ENCODE measurements around the gene COPA.

The COPA gene

DNA sequence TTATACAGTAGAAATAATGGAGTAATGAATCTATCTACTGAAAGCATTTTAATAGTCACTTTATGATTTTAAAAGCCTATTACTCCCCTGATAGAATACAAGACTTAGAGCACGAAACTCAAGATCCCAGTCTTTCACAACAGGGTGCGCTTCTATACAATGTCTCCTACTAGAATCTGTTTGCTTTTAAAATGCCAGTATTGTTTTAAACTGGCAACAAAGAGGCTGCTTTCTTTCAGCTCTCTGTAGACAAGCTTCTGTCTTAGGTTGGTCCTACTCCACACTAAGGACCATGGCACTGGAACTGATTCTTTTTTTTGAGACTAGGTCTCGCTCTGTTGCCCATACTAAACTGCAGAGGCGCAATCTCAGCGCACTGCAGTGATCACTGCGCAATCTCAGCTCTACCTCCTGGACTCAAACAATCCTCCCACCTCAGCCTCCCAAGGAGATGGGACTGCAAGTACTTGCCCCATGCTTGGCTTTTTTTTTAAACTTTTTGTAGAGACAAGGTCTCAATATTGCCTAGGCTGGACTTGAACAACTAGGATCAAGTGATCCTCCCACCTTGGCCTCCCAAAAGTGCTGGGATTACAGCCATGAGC lies 85.5 kb downstream of the COPA start:
- no peak overlapping the region for H3K4me3 ChIP-seq (ENCODE audit: low read length)
- TF ChIP-seq, protein P1, sequence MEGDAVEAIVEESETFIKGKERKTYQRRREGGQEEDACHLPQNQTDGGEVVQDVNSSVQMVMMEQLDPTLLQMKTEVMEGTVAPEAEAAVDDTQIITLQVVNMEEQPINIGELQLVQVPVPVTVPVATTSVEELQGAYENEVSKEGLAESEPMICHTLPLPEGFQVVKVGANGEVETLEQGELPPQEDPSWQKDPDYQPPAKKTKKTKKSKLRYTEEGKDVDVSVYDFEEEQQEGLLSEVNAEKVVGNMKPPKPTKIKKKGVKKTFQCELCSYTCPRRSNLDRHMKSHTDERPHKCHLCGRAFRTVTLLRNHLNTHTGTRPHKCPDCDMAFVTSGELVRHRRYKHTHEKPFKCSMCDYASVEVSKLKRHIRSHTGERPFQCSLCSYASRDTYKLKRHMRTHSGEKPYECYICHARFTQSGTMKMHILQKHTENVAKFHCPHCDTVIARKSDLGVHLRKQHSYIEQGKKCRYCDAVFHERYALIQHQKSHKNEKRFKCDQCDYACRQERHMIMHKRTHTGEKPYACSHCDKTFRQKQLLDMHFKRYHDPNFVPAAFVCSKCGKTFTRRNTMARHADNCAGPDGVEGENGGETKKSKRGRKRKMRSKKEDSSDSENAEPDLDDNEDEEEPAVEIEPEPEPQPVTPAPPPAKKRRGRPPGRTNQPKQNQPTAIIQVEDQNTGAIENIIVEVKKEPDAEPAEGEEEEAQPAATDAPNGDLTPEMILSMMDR (conservative IDR thresholded peaks at IDR 0.05; ENCODE audit: low read depth, low read length): no peak
- no peak for DNase-seq (ENCODE audit: low read depth)

DNA sequence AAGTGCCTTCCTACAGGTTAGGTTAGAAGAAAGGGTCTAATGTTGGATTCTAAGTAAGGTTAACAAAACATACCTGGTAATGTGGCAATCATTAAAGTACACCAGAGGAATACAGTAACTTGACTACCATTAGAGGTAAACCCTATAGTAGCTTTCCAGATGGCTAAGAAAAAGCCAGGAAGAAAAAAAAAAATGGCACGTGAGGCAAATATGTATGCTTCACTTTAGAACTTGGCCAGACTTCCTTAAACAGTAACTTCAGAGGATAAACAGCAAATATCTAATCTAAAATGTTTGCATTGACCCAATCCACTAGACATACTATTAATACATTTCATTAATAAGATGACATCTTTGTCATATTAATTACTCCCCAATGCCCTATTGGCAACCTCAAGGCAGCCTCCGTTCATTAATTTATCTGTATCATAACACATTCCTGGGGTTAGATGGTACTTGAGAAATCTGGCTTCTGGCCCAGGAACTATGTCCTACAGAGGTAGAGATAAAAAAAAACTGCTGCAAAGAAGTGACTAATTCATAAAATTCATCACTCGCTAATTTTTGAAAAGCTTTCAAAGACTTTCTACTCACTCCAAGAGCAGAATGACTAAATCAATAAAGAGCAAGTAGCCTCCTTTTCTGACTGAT lies 86.5 kb downstream of the COPA start:
- TF ChIP-seq, protein P1 (conservative IDR thresholded peaks at IDR 0.05; ENCODE audit: low read depth, low read length): no peak
- no peak for DNase-seq (ENCODE audit: low read depth)
- H3K4me3 ChIP-seq (ENCODE audit: low read length): no peak overlapping the region

DNA sequence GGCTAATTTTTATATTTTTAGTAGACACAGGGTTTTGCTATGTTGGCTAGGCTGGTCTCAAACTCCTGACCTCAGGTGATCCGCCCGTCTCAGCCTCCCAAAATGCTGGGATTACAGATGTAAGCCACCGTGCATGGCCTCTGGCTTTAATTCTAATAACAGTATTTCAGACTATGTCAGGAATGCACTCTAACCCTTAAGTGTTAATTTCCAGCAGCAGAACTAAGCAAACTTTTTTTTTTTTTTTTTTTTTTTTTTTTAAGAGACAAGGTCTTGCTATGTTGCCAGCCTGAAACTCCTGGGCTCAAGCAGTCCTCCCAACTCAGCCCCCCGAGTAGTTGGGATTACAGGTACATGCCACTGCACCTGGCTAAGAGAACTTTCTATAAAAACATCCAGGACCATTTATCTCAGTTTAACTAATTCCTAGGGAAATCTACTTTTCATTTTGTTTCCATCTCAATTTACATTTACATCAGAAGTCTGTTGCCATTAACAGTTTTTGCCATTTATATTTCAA lies 87.2 kb downstream of the COPA start:
- no peak overlapping the region for H3K4me3 ChIP-seq (ENCODE audit: low read length)
- TF ChIP-seq, protein P1 (conservative IDR thresholded peaks at IDR 0.05; ENCODE audit: low read depth, low read length): no peak
- no peak for DNase-seq (ENCODE audit: low read depth)

DNA sequence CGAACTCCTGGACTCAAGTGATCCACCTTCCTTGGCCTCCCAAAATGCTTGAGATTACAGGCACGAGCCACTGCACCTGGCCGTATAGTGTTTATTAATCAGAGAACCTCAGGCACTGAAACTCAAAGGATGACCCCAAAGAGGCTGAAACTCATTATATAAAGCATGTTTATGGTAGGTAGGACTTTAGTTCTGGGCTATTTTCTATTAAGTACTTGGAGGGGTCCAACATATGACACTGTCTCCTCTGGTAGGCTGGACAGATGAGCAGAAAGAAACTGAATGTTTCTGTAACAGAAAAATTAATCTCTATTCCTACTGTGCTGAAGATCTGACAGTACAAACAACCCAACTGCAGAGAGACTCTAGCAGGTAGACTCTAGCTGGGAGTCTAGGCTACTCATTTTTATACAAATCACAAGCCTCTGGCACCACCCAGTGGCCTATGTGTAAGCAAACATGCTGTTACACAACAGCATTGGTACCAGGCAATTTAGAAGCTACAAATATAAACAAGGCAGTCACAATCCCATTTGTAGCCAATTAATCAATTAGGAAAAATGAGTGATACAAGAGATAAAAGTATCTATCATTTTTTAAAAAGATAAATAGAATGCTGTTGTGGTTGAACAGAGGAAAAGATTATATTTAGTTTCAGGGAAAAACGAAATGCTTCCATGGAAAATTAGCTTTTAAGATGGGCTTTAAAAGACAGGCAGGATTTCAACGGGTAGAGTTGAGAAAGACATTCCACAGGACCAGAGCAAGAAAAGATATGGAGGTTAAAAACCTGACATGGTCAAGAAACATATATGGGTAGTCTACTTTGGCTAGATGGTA lies 91.1 kb downstream of the COPA start:
- TF ChIP-seq, protein P1 (conservative IDR thresholded peaks at IDR 0.05; ENCODE audit: low read depth, low read length): peak; percentile 76
- no peak for DNase-seq (ENCODE audit: low read depth)
- no peak overlapping the region for H3K4me3 ChIP-seq (ENCODE audit: low read length)

DNA sequence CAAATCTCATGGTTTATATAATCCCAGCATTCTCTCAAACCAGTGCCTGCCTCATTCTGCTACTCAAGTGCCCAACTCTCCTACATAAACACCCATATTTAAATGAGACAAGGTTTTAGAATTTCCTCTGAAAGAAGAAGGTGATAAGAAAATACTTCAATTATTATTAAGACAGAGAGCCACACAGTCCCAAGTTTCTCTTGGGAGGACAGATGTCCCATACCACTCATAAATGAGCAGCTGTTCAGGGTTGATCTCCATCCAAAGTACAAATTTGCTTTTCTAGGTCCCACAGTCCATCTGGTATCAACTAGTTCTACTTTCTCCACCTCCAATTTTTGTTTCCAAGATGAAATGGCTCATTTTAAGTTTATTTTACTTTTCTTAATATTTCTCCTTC lies 92.0 kb downstream of the COPA start:
- H3K4me3 ChIP-seq (ENCODE audit: low read length): no peak overlapping the region
- DNase-seq (ENCODE audit: low read depth): no peak
- TF ChIP-seq, protein P1 (conservative IDR thresholded peaks at IDR 0.05; ENCODE audit: low read depth, low read length): no peak

DNA sequence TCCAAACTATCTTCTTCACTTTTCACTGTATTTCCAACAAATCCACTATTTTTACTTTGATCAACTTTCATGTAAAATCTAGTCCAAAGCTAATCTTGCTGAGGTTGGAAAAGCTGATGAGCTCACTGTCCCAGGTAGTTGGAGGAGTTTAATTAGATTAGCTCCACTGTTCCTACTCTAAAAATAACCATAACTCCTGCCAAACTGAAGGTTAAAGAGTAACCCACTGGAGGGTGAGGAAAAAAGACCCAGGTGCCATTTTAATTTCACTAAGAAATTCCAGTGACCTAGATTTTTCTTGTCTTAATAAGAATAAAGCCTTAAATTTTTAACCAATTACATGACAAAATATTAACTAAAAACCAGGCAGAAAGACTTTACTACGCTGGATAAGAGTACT lies 96.0 kb downstream of the COPA start:
- DNase-seq (ENCODE audit: low read depth): no peak
- no peak overlapping the region for H3K4me3 ChIP-seq (ENCODE audit: low read length)
- TF ChIP-seq, protein P1 (conservative IDR thresholded peaks at IDR 0.05; ENCODE audit: low read depth, low read length): no peak

Measured in retinal pigment epithelial cell (primary cell).